GM13976 (cell line): ENCODE measurements around the gene PPP2R2B.
A peak's percentile ranks its signal among the peaks of the same experiment; 100 is the strongest.
"Not testable (repeated sequence)": the region's sequence is repeated elsewhere in the genome, so short reads cannot be mapped to it uniquely, and the experiment has no call there.

Experiments
- DNase-seq: peaks from one replicate; pipeline ENCODE4 v3.0.0; 2012; ENCODE audit warnings: low spot score
- in situ Hi-C: fragments of 300-500 bp; cut with MboI; formaldehyde crosslinking; loops from one replicate; pipeline ENCODE4 v1.12.0; 2022; ENCODE audit warnings: low sequenced_read_pairs, mixed read lengths, inconsistent platforms; ENCODE audit not compliant: unreplicated experiment
- TF ChIP-seq, protein P1 (sequence below): IDR thresholded peaks from 2 replicates; pipeline ENCODE4 v1.5.1; 2012; ENCODE audit warnings: borderline replicate concordance, mild to moderate bottlenecking; ENCODE audit not compliant: insufficient read depth; ENCODE audit errors: extremely low read depth, missing control alignments, control extremely low read depth

Gene PPP2R2B

DNA sequence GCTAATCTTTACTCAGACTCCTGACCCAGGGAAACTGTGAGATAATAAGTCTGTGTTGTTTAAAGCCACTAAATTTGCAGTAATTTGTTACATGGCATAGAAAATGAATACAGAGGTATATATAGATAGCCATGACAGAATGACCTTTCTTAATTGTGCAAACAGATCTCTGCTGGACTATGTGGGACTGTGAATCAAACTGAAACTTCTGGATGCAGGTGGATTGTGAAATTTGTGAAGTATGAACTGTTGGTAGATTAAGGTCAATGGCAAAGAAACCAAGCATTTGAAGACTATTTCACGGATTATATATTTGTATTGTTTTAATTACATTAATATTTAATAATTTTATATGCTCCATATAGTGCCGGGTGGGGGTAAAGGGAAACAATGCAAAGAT is 310.4 kb downstream of the PPP2R2B start:
- no peak for DNase-seq
- TF ChIP-seq, protein P1, sequence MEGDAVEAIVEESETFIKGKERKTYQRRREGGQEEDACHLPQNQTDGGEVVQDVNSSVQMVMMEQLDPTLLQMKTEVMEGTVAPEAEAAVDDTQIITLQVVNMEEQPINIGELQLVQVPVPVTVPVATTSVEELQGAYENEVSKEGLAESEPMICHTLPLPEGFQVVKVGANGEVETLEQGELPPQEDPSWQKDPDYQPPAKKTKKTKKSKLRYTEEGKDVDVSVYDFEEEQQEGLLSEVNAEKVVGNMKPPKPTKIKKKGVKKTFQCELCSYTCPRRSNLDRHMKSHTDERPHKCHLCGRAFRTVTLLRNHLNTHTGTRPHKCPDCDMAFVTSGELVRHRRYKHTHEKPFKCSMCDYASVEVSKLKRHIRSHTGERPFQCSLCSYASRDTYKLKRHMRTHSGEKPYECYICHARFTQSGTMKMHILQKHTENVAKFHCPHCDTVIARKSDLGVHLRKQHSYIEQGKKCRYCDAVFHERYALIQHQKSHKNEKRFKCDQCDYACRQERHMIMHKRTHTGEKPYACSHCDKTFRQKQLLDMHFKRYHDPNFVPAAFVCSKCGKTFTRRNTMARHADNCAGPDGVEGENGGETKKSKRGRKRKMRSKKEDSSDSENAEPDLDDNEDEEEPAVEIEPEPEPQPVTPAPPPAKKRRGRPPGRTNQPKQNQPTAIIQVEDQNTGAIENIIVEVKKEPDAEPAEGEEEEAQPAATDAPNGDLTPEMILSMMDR: no peak
- in situ Hi-C loops: no loop called here

DNA sequence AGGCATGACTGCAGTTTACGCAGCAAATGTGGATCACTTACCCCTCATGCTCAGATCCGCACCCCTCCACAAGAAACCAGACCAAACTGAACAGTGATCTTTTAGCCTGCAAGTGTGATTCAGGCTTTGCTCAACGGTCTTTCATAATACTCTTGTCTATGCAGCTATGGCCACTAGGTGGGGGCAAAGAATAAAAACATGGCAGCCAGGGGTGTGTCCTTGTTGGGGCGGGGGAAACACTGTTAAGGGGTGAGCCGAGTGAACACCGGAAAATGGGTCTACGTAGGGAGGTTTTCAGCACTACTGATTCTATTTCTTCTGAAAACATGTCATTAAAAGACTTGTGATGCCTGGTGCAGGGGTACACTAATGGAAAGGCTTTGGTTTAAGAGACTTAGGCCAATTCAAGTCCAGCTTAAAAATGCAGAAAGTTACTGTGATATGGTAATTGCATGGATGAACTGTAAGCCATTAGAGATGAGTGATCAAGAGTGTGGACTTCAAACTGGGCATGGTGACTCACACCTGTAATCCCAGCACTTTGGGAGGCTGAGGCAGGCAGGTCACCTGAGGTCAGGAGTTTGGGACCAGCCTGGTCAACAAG is 312.7 kb downstream of the PPP2R2B start:
- in situ Hi-C loops: no loop called here
- peak; percentile 56 for DNase-seq
- TF ChIP-seq, protein P1: peak; percentile 52

DNA sequence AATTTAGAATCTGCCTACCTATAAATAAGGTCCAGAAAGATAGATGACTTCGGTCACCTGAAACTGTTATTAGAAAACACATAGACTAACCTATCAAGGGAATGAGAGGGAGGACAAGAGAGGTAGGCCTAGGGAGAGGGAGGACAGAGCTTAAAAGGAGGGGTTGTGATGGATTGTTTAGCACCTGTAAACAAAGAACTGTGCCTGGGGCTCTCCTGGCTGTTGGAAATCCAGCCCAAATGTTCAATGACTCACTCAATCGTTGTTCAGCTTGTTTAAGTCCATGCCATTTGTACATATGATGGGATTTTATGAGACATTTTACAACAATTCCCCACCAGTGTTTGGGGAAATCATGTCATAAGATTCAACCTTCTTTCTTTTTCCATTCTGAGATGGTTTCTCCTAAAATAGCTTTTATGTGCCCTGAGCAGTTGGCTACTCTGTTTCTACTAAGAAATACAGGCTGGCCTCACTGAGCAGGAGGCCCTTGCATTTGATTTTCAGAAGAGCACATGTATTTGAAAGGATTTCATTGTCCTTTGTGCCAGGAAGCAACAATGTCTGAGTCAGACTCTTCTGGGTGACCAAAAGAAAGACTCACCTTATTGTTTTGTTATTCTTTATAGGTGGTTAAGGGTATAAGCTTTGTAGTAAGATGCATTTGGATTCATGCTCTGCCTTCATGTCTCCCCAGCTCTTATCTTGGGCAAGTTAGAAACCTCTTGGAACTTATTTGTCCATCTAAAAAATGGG is 314.4 kb downstream of the PPP2R2B start:
- DNase-seq: no peak
- TF ChIP-seq, protein P1: no peak
- in situ Hi-C loops: no loop called here

DNA sequence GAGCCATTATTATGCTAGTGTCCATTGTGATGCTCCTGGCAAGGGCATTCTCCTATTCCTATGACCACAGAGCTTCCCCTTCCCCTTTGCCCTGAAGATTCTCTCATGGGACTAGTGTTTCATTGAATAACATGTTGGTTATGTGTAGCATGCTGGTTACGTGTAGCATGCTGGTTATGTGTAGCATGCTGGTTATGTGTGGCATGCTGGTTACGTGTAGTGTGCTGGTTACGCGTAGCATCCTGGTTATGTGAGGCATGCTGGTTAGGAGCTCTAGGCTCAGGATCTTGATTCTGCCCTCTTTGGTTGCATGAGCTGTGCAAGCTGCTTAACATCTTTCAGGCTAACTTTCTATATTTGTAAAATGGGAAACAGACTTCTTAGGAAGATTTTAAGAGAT is 316.1 kb downstream of the PPP2R2B start:
- TF ChIP-seq, protein P1: no peak
- in situ Hi-C loops: no loop called here

GRCh38 chr5:146561711-146562110 is 316.8 kb downstream of the PPP2R2B start:
- in situ Hi-C loops: no loop called here
- TF ChIP-seq, protein P1: no peak
- DNase-seq: no peak

More for the DNA sequence above, 316.1 kb downstream of the PPP2R2B start:
- no peak for DNase-seq

- DNase-seq: no peak
- TF ChIP-seq, protein P1: no peak
- in situ Hi-C loops: no loop called here
Observed at GRCh38 chr5:146560205-146560812, 318.2 kb downstream of the PPP2R2B start.

DNA sequence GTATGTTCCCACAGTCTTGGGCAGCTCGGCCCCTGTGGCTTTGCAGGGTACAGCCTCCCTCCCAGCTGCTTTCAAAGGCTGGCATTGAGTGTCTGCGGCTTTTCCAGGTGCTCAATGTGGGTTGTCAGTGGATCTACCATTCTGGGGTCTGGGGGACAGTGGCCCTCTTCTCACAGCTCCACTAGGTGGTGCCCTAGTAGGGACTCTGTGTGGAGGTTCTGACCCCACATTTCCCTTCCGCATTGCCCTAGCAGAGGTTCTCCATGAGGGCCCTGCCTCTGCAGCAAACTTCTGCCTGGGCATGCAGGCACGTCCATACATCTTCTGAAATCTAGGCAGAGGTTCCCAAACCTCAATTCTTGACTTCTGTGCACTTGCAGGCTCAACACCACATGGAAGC is 321.7 kb downstream of the PPP2R2B start:
- in situ Hi-C loops, DNase-seq: not testable (repeated sequence)
